DOHH2 (cell line): ENCODE measurements around the gene SLC9A1.

Experiments used
- CTCF ChIP-seq: fragments of 200-600 bp; sonication (generic); IDR thresholded peaks from one replicate; pipeline ENCODE4 v1.5.1; 2014; ENCODE audit warnings: antibody characterized with exemption, mild to moderate bottlenecking, low read depth, low read length; ENCODE audit not compliant: poor library complexity, severe bottlenecking
- EZH2phosphoT487 ChIP-seq: fragments of 200-600 bp; sonication (generic); IDR thresholded peaks from 2 replicates; pipeline ENCODE4 v1.6.1; 2017; ENCODE audit warnings: borderline replicate concordance, mild to moderate bottlenecking, antibody characterized with exemption, low read length, moderate library complexity, mixed read lengths

GRCh38 chr1:27129225-27129624 lies 25.7 kb downstream of the SLC9A1 start:
- TF ChIP-seq CTCF: no peak
- no peak for TF ChIP-seq EZH2phosphoT487
